ENCODE results near the gene CD248.

The CD248 gene

DNA sequence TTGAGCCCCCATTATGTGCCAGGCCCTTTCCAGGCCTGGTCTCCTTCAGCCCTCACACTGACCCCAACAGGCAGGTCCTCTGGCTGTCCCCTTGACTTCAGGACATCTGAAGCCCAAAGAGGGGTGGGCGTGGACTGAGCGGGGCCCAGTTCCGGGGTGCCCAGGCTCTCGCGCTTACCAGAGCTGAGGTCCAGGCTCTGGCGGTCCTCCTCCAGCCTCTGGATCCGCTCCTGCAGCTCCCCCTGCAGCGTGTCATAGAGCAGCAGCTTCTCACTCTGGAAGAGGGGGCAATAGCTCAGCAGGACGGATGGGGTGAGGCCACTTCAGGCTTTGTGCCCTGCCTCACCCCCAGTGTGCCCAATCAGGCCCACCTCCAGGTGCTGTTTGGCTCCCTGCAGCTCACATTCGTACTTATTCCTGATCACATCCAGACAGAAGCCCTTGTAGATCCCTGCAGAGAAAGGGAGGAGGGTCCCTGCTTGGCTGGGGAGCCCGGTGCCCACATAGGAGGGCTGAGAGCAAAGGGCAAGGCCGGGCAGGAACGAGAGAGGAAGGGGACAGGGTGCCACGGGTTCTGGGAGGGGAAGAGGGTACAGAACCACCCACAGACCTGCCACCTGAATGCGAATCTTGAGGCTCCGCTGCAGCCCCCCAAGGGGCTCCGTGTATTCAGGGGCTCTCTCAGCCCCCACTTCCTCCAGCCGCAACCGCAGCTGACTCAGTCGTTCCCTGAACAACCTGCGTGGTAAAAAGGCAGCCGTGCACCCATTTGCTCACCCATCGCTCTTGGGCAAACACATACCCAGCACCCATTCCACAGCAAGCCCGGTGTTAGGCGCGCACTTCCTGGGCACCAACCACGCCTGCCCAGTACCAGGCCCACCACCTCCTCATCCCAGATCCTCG is 24.0 kb upstream of the CD248 start:
- no peak for DNase-seq (ENCODE audit: low spot score)

- DNase-seq (ENCODE audit: low spot score), result no peak
These were observed 23.0 kb upstream of the CD248 start for GRCh38 chr11:66339686-66340483.

DNA sequence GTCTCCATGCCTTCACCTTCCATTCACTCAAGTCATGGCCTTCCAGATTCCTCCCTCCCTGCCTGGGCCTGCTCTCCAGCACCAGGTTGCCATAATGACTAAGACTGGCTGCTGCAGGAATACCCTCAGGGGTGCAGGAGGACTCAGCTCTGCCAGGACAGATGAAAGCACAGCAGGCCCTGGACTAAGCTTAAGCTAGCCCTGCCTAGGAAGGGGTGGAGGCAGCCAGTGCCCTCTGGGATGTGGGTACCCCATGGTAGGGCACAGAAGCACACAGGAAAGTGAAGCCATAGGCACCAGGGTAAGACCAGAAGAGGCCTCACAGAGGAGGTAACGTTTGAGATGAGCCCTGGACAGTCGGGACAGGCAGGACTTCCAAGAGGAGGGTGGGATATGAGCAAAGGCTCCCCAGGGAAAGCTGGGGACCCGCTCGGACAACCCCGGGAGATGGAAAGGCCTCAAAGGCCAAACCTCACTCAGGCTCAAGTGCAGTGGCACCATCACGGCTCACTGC is 22.4 kb upstream of the CD248 start:
- no peak for DNase-seq (ENCODE audit: low spot score)

GRCh38 chr11:66338276-66339161 is 21.7 kb upstream of the CD248 start:
- no peak for DNase-seq (ENCODE audit: low spot score)

DNA sequence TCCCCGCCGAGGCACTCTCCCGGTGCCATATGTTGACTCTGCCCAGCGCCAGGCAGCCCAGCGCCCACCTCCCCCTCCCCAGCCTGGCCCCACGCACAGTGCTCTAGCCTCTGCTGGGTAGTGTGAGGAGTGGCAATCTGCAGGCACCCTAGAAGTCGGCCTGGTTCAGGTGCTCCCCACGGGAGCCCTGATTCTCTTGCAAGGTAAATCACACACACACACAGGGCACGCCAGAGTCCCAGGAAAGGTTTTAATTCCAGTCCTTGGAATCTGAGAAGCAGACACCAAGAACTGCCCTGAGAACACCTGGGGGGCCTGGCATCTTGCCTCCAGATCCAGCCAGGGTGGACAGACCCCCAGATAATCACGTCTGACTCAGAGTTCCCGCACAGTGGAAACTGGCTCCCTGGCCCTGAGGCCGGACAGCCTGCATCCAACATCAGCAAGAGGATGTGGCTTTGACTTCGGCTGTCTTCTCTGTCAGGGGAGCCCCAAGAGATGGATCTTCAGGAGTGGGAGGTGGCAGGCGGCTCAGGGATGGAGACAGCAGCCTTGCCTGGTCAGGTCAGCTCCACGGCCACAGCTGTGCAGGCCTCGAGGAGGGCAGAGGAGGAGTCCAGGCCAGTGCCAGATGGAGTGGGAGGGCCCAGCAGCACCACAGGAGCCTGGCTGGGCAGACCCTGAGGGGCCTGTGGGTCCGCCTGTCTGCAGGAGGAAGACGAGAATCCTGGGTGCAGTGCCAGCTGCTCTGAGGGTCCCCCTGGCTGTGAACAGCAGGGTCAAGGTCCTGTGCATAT is 20.5 kb upstream of the CD248 start:
- DNase-seq (ENCODE audit: low spot score), result no peak

DNA sequence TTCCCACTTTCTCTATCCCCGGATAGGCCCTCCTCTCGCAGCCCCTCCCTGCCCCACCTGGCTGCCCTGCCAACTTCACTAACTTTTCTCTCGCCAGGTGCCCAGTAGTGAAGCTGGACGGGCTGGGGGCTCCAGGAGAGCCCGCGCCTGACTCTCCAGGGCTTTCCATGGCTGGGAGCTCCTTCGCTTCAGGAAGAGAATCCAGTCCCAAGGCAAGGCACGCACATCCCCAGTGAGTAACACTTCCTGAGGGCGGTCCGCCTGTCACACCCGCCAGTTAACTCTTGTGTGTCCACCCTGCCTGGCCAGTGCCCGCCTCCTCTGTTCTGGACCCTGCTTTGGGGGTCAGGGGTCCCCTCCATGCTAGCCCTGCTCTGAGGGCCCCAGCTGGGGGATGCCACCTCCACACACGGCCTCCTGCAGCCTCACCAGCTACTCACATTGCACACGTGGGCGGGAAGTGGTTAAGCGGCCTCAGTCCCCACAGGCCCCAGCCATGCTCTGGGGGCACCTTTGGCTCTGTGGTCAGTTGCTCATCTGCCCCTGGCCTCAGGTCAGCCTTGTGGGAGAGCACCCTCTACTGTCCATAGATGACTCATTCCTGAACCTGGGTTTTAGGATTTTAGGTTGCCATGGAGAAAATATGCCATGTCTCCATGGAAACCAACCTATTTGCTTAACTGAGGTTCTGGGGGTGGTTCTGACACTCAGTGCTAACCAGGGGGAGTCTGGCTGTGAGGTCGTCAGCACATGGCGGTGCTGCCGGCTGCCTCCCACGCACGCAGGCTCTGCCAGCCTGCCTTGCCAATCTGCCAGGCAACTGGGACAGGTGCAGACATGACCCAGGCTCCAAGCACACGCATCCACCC is 19.6 kb upstream of the CD248 start, which contains the start of gene RIN1:
Gene RIN1, minus strand, starts transcription at position 201 of the 869 bp plus-strand sequence. Its CDS starts 32 bp downstream, at position 169.
- peak; percentile 99 for DNase-seq (ENCODE audit: low spot score)

DNA sequence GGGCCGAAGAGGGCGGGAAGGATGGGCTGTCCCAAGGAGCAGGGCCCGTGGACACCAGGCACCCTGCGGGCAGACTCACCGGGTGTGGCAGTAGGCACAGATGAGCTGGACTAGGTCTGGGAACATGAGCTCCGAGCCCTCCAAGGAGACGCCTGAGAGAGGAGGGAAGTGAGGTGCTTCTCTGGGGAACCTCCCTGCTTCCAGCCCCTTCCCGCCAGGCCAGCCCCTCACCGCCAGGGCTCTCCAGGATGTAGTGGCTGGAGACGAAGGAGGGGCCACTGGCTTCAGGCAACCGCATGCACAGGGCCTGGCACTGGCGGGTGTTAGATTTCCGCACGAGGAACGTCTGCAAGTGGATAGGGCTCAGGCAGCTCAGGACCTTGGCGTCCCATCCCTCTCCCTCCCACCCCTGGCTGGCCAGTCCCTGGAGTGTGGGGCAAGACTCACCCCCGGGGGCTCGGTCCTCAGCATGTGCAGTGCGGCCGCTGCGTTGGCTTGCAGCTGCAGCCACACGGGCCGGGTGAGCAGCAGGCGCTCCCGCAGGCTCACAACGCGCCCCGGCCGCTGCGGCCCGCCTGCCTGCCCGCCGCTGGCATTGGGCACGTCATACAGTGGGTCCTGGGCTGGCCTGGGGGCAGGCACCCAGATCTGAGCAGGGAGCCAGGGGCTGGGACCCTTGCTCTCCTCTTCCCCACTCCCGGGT is 18.8 kb upstream of the CD248 start:
- no peak for DNase-seq (ENCODE audit: low spot score)

DNA sequence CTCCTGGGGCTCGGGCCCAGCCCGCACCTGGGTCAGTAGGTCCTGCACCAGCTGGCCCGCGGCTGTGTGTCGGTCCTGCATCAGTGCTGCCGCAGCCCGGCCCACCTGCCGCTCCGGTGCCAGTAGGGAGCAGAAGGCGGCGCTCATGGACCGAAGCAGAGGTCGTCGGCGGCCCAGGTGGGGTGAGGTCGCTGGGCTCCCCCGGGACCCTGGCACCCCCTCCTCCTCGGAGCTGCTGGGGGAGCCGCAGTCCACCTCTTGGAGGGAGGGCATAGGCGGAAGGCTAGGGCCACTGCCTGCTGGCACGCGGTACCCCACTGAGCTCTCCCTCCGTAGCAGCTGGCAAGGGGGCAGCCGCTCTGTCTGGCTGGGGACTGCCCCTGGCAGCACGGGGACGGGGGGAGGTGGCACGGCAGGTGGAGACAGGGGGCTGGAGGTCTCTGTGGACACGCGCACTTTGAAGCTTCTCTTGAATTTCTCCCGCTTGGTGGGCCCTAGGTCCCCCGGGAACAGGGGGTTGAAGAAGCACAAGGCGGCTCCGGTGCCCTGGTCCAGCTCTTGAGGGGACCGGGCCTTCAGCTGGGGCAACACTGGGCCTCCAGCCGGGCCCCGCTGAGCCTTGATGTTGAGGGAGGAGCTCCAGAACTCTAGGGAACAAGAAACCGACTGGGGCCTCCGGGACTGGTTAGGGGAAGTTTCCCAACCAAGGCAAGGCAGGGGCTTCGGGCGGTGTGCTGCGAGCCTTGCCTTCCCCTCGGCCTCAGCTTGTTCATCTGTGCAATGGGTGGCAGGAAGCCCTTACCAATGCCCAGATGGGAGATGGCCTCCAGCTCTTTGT is 18.0 kb upstream of the CD248 start:
- no peak for DNase-seq (ENCODE audit: low spot score)

DNA sequence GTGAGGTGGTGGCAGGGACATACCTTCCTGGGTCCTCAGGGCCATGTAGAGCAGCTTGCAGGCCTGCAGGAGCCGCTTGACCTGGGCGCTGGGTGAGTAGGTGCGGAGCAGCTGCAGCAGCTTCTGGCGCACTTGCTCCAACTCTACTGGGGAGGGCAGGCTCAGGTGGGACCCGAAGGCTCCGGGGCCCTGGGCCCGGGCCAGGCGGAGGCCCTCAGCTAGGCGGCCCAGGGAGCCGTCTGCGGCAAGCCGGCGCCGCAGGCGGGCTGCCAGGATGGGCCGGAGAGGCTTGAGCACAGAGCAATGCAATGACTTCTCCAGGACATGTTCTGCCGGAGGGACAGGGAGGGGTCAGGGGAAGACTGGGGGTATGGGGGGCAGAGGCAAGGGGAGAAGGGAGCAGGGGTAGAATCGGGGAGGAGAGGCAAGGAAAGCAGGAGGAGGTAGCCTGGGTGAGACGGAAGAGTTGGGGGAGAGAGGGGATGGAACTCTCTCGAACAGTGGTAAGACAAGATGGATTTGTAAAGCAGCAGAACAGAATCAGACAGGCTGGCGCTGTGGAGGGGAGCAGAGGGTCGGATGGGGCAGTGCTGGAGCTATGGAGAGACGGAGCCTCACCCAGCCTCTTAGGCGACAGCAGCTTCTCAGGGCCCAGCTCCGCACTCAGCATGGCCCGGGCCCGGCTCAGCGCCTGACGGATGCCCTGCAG is 17.2 kb upstream of the CD248 start:
- no peak for DNase-seq (ENCODE audit: low spot score)

- DNase-seq (ENCODE audit: low spot score), result no peak
These were observed 16.5 kb upstream of the CD248 start for GRCh38 chr11:66333220-66333877.

DNA sequence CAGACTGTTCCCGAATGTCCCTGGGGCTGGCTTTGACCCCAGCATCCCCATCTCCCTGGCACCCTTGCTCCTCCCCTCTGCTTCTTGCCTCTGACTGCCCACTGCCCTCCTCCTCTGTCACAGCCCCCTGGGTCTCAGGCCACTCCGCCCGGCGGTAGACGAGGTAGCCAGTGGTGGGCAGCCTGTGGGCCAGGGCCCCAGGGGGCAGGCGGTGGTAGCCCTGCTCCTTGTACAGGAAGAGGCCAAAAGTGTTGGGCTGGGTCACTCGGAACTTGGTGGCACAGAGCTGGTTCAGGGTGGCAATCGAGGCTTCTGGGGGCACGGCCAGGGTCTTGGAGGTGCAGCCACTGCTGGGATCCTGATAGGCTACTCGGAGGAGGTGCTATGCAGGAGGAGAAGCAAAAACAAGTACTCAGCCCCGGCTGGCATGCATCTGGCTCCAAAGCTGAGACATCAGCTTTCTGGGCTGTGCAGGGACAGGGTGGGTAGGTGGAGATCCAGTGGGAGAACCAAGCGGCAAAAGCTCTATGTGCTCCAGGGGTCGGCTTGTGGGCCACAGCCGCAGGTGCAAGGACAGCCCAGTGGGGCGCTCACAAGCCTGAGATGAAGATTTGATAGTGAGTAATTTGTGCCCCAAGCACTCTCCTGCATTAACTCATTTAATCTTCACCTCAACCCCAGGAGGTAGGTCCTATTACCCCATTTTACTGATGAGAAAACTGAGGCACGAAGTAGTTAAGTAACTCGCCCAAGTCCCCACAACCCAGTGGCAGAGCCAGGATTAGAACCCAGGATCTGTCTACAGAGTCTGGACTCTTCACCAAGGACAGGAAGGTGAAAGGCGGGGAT is 15.8 kb upstream of the CD248 start:
- DNase-seq (ENCODE audit: low spot score), result no peak

GRCh38 chr11:66331542-66332370 is 14.9 kb upstream of the CD248 start:
- DNase-seq (ENCODE audit: low spot score), result no peak

- no peak for DNase-seq (ENCODE audit: low spot score)
These were observed 14.1 kb upstream of the CD248 start for GRCh38 chr11:66330931-66331330.

DNA sequence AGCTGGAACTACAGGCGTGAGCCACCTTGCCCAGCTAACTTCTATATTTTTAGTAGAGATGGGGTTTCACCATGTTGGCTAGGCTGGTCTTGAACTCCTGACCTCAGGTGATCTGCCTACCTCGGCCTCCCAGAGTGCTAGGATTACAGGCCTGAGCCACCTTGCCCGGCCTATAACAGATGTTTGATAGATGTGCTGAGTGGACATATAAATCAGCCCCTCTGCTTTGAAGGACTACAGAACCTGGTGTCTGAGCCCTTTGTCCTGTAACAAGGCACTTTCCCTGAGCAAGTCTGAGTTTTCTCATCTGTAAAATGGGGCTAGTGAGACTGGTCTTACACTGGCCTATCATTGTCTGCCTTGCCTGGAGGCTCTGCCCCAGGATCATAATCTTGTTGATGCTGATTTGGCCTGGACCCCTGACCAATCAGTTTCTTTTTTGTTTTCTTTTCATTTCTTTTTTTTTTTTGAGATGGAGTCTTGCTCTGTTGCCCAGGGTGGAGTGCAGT is 12.4 kb upstream of the CD248 start:
- DNase-seq (ENCODE audit: low spot score), result no peak

Measured in HuH-7.5 (cell line).